ENCODE data around the gene ZNF506. TPM values are rescaled to one million over a fixed set of nuclear protein-coding genes. Genes with fewer than 3 reads are reported as not detected.
"Not testable (repeated sequence)": the region's sequence is repeated elsewhere in the genome, so short reads cannot be mapped to it uniquely, and the experiment has no call there.

Gene ZNF506
- total RNA-seq (10 to 100 TPM; 28.9 to 39.4 TPM), polyA plus RNA-seq (ENCODE audit: insufficient read depth, low read depth, low replicate concordance) (12.5 TPM)
- long read RNA-seq, donor 1, full-length matches to known transcripts: 10 of 24 reads
- long read RNA-seq, donor 1, partial matches to known transcripts: 14 of 24 reads
- long read RNA-seq, donor 1, other reads (novel, unspliced or antisense): 0 of 24 reads
- long read RNA-seq, donor 2, full-length matches to known transcripts: 4 of 4 reads
- long read RNA-seq, donor 2, partial matches to known transcripts: 0 of 4 reads
- long read RNA-seq, donor 2, other reads (novel, unspliced or antisense): 0 of 4 reads

- 0 to 1% methylated on average over 25 to 28 of the region's 28 CpGs for WGBS, 2 donors
- intact Hi-C loops (cut with DNase I; ENCODE audit: low total_unique reads): no loop called here
- Histone ChIP-seq H3K27ac (peak within 1 kb of the TSS; percentile 93 to 96), H3K4me1 (no peaks in the 10 kb centered on the region), H3K36me3 (ENCODE audit: low read depth, missing control alignments) (no peaks in the 10 kb centered on the region), H3K27me3 (no peaks in the 10 kb centered on the region), H3K9me3 (no peaks in the 10 kb centered on the region), H3K4me3 (peak within 1 kb of the TSS; percentile 82 to 91)
- DNase-seq: peak; percentile 100
- TF ChIP-seq POLR2A (IDR thresholded peaks at IDR 0.05): peak; percentile 26
- TF ChIP-seq CTCF (IDR thresholded peaks at IDR 0.05): no peak
Measured at GRCh38 chr19:19821366-19821951, at the start of gene ZNF506. TSS of gene ZNF506 (minus strand) at chr19:19821750. CDS start at chr19:19821603, 147 bp downstream.

GRCh38 chr19:19870086-19870485 lies 48.5 kb upstream of the ZNF506 start:
- H3K9me3 ChIP-seq; DNase-seq; H3K4me3 ChIP-seq; intact Hi-C loops (cut with DNase I; ENCODE audit: low total_unique reads); H3K27me3 ChIP-seq; H3K36me3 ChIP-seq (ENCODE audit: low read depth, missing control alignments); H3K4me1 ChIP-seq; H3K27ac ChIP-seq: not testable (repeated sequence)
- WGBS, 2 donors: 85 to 89% methylated on average over 5 of the region's 5 CpGs

GRCh38 chr19:19866611-19867248 lies 45.2 kb upstream of the ZNF506 start:
- DNase-seq: peak; percentile 20
- intact Hi-C loops (cut with DNase I; ENCODE audit: low total_unique reads): no loop called here
- WGBS, 2 donors: 3% methylated on average over 23 of the region's 23 CpGs

GRCh38 chr19:19865750-19866610 lies 44.4 kb upstream of the ZNF506 start, which contains the start of gene ZNF253:
TSS of gene ZNF253 (plus strand) at chr19:19865882. CDS start at chr19:19865997, 115 bp downstream.
- H3K36me3 ChIP-seq (ENCODE audit: low read depth, missing control alignments): no peaks in the 10 kb centered on the region
- peak within 1 kb of the TSS; percentile 84 to 92 for H3K27ac ChIP-seq
- intact Hi-C loops (cut with DNase I; ENCODE audit: low total_unique reads): no loop called here
- peak in 1 of 3 experiments; percentile 3 for TF ChIP-seq CTCF (IDR thresholded peaks at IDR 0.05)
- TF ChIP-seq POLR2A (IDR thresholded peaks at IDR 0.05): peak; percentile 89
- peak; percentile 99 for DNase-seq
- H3K9me3 ChIP-seq: no peaks in the 10 kb centered on the region
- H3K4me3 ChIP-seq: peak within 1 kb of the TSS; percentile 68 to 77
- H3K27me3 ChIP-seq: no peaks in the 10 kb centered on the region
- 0% methylated on average over 29 to 43 of the region's 43 CpGs for WGBS, 2 donors
- H3K4me1 ChIP-seq: peaks cover 4% of the 10 kb centered on the region

More at GRCh38 chr19:19866611-19867248, 45.2 kb upstream of the ZNF506 start:
- Histone ChIP-seq H3K9me3 (no peaks in the 10 kb centered on the region), H3K27ac (peak overlapping the region; percentile 84 to 92), H3K36me3 (ENCODE audit: low read depth, missing control alignments) (no peaks in the 10 kb centered on the region), H3K4me3 (peak overlapping the region; percentile 68 to 77), H3K4me1 (peaks cover 4% of the 10 kb centered on the region), H3K27me3 (no peaks in the 10 kb centered on the region)
- TF ChIP-seq CTCF (IDR thresholded peaks at IDR 0.05) (no peak), POLR2A (IDR thresholded peaks at IDR 0.05) (no peak)

All from testis (tissue), 5 donors.